Esophagus mucosa (tissue), 1 donor: ENCODE results near the gene PLCXD1. TPM values are rescaled to one million over a fixed set of nuclear protein-coding genes. Genes with fewer than 3 reads are reported as not detected.
"Not testable (repeated sequence)": the region's sequence is repeated elsewhere in the genome, so short reads cannot be mapped to it uniquely, and the experiment has no call there.

Source experiments
- ATAC-seq: fragments of 200-7000 bp; cut with Tn5 transposase; one replicate; pipeline ENCODE4 v1.9.1; 2020
- total RNA-seq: library from RNA; stranded (reverse); gene quantifications from one replicate; pipeline ENCODE4 v1.2.4, GENCODE V29; 2023
- donor health status: DM: yes; HTN: yes; CAD: no.

The PLCXD1 gene, protein sequence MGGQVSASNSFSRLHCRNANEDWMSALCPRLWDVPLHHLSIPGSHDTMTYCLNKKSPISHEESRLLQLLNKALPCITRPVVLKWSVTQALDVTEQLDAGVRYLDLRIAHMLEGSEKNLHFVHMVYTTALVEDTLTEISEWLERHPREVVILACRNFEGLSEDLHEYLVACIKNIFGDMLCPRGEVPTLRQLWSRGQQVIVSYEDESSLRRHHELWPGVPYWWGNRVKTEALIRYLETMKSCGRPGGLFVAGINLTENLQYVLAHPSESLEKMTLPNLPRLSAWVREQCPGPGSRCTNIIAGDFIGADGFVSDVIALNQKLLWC
- 17.8 TPM for total RNA-seq

DNA sequence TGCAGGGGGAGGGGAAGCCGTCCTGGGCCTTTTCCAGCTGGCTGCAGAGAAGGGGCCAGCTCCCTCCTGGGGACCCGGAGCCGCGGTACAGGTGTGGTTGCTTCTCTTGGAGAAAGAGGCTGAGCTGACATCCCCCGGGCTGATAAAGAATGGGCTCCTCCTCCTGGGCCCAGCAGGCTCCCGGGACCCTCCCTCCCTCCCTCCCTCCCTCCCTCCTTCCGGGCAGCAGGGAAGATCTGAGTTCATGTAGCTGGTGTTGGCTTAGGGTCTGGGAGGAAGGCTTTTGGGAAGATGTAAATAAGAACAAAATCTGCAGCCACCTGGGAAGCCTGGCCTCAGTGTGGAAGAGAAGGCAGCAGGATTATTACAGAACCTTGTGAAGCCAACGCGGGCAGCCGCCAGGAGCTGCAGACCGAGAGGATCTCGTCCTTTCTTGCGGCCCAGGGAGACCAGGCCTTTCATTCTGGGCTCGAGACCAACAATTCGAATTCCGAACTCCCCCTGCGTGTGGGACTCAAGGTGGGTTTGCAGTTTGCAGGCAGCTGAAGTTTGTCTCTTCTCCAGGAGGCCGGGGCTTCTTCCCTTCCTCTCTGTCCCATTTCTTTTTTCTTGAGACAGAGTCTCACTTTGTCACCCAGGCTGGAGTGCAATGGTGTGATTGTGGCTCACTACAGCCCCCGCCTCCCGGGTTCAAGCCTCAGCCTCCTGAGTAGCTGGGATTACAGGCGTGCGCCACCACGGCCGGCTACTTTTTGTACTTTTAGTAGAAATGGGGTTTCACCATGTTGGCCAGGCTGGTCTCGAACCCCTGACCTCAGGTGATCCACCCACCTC, at the start of gene PLCXD1:
Gene PLCXD1 (plus strand): TSS at position 216 of the 834 bp plus-strand sequence. CDS start 2,807 bp downstream, outside the sequence.
- ATAC-seq, result no peak

DNA sequence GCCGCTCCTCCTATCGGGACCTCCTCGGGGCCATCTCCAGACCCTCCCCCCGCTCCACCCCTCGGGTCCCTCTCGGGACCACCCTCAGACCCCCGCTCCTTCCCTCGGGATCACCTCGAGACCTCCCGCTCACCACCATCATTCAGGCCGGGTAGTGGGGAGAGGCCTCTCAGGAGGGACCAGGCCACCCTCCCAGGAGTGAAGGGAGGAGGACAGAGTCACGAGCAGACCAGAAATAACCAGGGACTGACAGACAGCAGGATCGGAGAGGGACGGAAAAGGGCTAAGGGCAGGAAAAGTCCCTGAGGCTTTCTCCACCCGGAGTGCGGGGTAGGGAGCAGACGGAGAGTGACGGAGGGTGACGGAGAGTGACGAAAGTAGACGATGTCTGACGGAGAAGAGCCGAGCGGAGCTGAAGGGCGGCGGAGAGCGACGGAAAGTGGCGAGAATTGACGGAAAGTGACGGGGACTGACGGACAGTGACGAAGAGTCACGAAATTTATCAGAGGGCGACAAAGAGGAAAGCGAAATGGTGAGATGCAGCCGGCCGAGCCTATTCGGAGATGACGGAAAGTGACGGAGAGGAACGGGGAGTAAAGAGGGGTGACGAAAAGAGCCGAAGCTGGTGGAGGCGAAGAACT, 49.4 kb upstream of the PLCXD1 start:
- peak; percentile 95 for ATAC-seq

DNA sequence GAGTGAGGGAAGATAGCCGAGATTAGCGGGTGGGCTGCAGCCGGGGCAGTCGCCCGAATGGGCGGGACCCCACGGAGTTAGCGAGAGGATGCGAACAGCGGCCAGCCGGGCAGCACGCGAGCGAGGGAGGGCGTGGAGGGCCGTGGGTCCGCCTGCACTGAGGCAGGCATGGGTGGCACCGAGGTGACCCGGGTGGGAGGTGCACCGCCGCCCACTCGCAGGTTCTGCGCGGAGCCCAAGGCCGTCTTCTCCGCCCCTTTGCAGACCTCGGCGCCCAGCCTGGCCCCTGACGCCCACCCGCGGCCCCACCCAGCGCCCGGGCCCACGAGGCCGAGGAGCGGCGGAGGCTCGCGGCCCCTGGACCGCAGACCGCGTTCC, 48.9 kb upstream of the PLCXD1 start:
- peak; percentile 50 for ATAC-seq

DNA sequence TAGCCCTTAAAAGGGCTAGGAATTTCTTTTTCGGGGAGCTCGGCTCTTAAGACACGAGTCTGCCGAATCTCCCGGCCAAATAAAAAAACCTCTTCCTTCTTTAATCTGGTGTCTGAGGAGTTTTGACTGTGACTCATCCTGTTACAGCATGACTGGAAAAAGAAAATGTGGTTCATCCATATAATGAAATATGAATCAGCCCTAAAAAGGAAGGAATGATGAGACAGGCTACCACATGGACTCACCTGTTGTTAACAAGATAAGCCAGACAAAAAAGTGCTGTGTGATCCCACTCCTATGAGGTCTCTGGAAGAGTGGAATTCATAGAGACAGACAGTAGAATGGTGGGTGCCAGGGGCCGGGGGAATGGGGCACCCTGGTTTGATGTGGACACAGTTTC, 45.0 kb upstream of the PLCXD1 start:
- ATAC-seq, result peak; percentile 55

DNA sequence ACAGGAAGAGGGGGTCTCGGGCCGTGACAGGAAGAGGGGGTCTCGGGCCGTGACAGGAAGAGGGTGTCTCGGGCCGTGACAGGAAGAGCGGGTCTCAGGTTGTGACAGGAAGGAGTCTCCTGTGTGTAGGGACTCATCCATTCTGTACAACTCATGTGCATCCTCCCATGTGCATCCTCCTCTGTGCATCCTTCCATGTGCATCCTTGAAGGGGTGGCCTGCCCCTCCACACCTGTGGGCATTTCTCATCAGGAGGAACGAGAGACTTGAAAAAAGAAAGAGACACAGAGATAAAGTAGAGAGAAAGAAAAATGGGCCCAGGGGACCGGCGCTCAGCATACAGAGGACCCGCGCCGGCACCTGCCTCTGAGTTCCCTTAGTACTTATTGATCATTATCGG, 30.2 kb upstream of the PLCXD1 start:
- ATAC-seq, result no peak

DNA sequence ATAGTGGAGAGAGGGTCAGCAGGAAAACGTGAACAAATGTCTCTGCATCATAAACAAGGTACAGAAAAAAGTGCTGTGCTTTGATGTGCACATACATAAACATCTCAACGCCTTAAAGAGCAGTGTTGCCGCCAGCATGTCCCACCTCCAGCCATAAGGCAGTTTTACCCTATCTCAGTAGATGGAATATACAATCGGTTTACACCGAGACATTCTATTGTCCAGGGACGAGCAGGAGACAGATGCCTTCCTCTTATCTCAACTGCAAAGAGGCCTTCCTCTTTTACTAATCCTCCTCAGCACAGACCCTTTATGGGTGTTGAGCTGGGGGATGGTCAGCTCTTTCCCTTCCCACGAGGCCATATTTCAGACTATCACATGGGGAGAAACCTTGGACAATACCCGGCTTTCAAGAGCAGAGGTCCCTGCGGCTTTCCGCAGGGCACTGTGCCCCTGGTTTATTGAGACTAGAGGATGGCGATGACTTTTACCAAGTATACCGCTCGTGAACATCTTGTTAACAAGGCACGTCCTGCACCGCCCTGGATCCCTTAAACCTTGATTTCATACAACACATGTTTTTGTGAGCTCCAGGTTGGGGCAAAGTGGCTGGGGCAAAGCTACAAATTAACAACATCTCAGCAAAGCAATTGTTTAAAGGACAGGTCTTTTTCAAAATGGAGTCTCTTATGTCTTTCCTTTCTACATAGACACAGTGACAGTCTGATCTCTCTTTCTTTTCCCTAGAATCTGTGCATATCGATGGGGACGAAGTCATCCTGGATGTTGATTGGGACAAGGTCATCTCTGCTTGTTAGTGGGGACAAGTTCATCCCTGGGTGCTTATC, 29.6 kb upstream of the PLCXD1 start:
- not testable (repeated sequence) for ATAC-seq

DNA sequence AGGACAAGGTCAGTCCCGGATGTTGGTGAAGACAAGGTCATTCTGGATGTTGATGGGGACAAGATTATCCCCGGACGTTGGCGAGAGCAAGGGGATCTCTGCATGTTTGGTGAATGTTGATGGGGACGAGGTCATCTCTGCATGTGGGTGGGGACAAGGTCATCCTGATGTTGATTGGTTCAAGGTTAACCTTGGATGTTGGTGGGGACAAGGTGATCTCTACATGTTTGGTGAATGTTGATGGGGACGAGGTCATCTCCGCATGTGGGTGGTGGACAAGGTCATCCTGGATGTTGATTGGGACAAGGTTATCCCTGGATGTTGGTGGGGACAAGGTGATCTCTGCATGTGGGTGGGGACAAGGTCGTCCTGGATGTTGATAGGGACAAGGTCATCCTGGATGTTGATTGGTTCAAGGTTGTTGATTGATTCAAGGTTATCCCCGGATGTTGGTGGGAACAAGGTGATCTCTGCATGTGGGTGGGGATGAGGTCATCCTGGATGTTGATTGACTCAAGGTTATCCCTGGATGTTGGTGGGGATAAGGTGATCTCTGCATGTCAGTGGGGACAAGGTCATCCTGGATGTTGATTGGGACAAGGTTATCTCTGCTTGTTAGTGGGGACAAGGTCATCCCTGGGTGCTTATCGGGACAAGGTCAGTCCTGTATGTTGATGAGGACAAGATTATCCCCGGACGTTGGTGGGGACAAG, 28.8 kb upstream of the PLCXD1 start:
- ATAC-seq, result no peak

DNA sequence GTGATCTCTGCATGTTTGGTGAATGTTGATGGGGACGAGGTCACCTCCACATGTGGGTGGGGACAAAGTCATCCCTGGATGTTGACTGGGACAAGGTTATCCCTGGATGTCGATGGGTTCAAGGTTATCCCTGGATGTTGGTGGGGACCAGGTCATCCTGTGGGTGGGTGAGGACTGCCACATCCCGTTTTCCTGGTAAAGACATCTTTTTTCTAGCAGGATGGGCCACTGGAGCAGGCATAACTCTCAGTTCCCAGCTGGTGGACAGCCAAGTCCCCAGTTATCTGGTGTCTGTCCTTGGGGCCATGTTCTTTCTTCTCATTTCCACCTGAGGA, 28.3 kb upstream of the PLCXD1 start:
- no peak for ATAC-seq

DNA sequence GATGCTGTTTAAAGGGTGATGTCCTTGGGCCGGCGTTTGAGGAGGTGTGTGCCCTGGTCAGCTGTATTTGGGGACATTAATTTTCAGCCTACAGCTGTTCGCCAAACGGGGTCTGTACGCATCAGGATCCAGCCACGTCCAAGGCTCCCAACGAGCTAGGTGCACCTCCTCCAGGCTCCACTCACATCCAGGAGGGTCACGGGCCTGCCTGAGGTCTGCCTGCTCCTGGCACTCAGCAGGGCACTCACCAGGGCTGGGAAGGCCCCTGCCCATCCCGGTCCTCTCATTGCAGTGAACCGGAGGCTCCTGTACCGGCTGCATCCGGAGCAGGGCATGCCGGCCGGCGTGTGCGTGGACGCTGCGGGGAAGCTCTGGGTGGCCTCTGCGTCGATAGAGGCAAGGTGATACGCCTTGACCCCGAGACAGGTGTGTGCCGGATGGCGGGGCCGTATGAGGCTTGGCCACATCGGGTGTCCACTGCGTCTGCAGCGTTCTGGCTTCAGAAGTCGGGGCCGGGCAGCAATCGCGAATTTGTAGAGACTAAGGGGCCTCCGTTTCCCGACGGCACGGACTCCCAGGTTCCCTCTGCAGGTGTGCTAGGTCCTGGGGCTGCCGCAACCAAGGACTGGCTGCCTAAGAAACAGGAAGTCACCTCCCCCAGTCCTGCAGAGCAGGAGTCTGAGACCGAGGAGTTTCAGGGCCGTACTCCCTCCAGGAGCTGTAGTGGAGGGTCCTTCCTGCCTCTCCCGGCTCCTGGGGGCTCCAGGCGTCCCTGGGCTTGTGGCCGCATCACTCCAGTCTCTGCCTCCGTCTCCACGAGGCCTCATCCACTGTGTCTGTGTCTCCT, 27.5 kb upstream of the PLCXD1 start:
- ATAC-seq, result peak; percentile 29

DNA sequence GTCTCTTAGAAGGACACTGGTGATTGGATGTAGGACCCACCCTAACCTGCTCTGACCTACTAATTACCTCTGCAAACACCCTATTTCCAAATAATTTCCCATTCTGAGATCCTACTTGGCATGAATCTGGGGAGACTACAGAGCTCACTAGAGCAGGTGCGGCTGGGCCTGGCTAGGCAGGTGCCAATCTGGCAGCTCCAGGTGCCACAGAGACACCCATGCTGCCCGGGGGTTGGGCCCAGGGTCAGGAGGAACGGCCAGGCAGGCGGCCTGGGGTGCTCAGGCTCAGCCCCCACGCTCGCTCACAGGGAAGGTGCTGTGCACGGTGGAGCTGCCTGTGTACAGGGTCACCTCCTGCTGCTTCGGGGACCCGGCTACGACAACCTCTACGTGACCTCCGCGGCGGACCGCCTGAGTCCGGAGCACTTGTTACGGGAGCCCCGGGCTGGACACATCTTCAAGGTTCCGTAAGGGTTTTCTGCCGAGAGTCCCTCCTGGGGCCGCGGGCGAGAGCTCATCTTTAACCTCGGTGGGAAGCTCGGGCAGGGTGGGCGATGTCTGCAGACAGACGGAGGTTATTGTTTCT, 26.5 kb upstream of the PLCXD1 start:
- no peak for ATAC-seq

DNA sequence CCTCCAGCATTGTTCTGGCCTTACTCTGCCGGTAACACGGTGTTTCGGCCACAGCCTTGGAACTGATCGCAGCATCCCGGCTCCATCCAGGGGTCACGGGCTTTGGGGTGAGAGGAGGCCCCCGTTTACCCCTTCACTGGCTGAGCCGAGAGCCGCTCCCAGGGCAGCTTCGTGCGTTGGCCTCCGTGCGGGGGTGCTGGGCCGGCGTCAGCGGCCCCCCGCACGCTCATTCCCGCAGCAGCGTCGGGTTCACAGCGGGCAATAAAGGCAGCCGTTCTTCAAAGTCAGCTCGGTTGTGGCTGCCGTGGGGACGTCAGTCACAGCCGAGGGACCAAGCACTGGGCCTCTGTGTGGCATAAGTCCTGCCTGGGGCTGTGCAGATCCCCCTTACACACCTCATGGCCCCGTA, 25.3 kb upstream of the PLCXD1 start:
- ATAC-seq, result no peak

DNA sequence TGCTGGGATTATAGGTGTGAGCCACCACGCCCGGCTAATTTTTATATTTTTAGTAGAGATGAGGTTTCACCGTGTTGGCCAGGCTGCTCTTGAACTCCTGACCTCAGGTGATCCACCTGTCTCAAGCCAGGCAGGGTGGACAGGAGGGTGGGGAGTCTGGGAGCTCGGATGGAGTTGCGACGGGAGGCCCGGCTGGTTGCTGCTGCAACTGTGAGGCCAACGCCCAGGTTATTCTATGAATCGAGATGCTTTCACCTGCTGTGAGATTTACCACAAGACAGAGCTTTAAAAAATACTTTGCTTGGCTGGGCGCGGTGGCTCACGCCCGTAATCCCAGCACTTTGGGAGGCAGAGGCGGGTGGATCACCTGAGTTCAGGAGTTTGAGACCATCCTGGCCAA, 24.1 kb upstream of the PLCXD1 start:
- not testable (repeated sequence) for ATAC-seq

DNA sequence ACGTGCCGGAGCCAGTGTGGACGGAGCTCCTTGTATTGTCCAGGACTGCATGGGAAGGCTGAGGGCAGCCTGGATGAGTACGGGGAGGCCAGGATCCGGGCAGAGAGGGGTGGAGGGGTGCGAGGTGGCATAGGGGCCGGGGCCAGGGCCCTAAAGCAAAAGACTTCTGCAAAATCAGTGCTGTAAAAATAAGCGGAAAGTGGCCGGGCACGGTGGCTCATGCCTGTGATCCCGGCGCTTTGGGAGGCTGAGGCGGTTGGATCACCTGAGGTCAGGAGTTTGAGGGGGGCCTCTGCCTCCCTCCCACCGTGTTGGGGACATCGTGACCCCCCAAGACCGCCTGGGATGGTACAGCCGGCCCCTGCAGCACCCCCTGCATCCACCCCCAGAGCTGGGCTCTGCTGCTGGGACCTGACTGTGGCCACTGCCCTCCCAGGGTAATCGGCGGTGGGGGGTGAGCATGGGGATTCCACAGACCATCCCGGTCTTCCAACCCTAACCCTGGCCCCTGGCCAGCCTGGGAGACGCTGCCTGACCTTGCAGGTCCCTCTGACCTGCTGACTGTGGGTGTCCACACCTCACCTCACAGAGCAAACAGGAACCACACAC, 23.4 kb upstream of the PLCXD1 start:
- no peak for ATAC-seq

DNA sequence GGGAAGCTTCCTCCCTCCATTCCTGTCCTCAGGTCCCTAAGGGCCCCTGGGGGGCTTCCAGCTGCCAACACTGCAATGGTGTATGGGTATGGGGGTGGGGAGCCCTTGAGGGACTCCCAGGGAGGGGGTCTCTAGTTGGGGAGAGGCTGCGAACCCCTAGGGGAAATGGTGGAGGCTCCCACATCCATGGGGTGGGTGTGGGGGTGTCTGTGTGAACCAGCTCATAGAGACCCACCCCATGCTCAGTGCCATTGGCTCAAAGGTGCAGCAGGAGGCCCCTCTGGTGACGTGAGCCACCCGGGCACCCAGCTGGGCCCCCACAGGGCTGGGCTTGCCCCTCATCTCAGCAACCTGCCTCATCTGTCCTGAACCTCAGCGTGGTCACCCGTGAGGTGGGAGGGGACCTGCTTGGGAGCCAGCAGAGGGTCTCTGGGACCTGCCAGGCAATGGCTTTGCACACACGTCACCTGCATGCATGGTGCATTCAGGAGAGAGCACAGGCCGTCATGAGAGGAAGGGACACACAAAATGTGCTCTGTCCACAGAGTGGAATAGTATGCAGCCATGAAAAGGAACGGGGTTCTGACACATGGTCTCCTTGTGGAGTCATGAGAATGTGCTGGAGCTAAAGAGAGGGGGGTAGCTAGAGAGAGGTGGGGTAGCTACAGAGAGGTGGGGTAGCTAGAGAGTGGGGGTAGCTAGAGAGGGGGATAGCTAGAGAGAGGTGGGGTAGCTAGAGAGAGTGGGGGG, 22.7 kb upstream of the PLCXD1 start:
- no peak for ATAC-seq

DNA sequence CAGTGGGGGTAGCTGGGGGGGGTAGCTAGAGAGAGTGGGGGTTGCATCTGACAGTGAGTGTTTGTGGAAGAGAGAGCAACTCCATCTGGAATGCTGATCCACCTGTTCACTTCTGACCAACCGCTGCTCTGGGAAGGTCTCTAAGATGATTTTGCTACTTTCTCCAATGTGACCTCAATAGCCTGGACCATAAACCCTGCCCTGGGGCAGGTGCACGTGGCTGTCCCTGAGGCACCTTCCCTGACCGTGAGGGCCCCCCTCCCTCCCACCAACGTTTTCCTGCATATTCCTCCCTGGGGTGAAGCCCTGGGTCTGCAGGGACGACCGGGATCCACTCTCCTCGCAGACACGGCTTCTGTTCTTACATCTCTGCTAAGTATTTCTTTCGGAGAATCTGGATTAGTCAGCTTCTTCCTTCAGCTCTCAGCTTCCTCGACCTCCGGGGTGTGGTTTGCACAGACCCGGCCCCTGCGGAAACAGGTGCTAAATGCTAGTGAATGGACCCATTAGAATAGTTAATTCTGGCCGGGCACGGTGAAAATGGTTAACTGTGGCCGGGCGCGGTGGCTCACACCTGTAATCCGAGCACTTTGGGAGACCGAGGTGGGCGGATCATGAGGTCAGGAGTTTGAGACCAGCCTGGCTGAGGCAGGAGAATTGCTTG, 21.4 kb upstream of the PLCXD1 start:
- ATAC-seq, result no peak

DNA sequence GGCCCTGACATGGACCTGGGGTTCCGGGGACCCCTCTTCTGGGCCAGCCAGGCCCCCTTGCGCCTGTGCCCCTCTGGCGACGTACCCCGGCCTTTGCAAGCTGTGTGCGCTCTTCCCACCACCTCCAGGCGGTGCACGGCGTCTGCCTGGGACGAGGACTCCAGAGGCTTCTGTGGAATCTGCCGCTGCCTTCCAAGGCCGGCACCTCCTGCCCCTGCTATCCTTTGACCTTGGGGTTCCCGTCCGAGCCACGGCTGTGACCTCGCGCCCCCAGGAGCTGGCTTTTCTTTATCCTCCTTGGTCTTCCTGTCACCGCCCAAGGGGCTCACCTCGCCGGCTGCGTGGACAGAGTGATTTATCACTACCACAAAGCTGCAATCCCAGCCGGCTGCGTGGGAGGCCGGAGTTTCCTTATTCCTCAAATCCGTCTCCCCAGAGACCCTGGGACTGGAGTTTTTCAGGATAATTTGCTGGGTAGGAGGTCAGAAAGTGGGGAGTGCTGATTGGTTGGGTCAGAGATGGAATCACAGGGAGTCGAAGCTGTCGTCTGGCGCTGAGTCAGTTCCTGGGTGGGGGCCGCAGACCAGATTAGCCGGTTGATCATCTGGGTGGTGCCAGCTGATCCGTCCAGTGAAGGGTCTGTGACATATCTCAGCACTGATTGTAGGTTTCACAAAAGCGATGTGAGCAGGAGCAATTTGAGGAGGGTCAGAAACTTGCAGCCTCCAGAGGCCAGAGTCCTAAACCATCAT, 19.8 kb upstream of the PLCXD1 start:
- ATAC-seq, result peak; percentile 68

DNA sequence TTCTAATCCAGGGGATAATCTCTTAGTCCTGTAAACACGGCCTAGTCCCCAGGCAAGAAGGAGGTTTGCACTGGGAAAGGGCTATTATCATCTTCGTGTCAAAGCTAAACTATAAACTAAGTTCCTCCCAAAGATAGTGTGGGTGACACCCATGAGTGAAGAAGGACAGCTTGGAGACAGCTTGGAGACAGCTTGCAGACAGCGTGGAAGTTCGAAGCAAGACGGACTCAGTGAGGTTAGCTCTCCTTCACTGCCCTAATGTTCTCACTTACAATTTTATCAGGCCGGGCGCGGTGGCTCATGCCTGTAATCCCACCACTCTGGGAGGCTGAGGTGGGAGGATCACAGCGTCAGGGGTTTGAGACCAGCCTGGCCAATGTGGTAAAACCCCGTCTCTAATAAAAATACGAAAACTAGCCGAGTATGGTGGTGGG, 19.2 kb upstream of the PLCXD1 start:
- no peak for ATAC-seq

DNA sequence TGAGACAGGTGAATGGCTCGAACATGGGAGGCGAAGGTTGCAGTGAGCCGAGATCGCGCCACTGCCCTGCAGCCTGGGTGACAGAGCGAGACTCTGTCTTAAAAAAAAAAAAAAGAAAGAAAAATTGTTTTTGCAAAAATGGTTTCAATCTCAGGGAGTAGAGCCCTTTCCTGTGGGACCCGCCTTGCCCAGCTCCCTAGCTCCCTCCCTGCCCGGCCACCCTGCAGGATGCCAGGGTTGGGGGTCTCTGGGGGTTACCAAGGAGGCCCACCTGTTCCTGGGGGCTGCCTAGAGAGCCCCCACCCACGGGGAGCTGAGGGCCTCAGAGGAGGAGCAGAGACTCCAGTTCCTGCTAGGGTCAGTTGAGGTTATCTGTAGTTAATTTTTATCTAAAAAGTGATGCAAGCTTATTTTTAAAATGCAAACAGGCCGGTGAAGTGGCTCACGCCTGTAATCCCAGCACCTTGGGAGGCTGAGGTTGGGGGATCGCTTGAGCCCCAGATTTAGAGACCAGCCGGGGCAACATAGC, 18.7 kb upstream of the PLCXD1 start:
- ATAC-seq, result no peak
